Glutamatergic neuron (in vitro differentiated cells): ENCODE measurements around the gene AKAP11. TPM values are rescaled to one million over a fixed set of nuclear protein-coding genes. Genes with fewer than 3 reads are reported as not detected.
A peak's percentile ranks its signal among the peaks of the same experiment; 100 is the strongest.

Experiments
- DNase-seq: peaks from one replicate; pipeline ENCODE4 v3.0.0; 2022
- H3K27ac Mint-ChIP-seq: one replicate; pipeline ENCODE4 v1.8.0; 2020; ENCODE audit warnings: mild to moderate bottlenecking, mixed read lengths, inconsistent platforms; ENCODE audit not compliant: unreplicated experiment
- H3K27me3 Mint-ChIP-seq: one replicate; pipeline ENCODE4 v1.8.0; 2020; ENCODE audit warnings: mild to moderate bottlenecking, moderate library complexity, mixed read lengths, inconsistent platforms; ENCODE audit not compliant: unreplicated experiment
- H3K36me3 Mint-ChIP-seq: one replicate; pipeline ENCODE4 v1.8.0; 2020; ENCODE audit warnings: mild to moderate bottlenecking, mixed read lengths, inconsistent platforms; ENCODE audit not compliant: unreplicated experiment
- H3K4me1 Mint-ChIP-seq: one replicate; pipeline ENCODE4 v1.8.0; 2020; ENCODE audit warnings: mild to moderate bottlenecking, low read depth, mixed read lengths, inconsistent platforms; ENCODE audit not compliant: unreplicated experiment
- H3K4me3 Mint-ChIP-seq: one replicate; pipeline ENCODE4 v1.8.0; 2020; ENCODE audit warnings: mild to moderate bottlenecking, mixed read lengths, inconsistent platforms; ENCODE audit not compliant: unreplicated experiment
- H3K9me3 Mint-ChIP-seq: one replicate; pipeline ENCODE4 v1.8.0; 2020; ENCODE audit warnings: mild to moderate bottlenecking, moderate library complexity, mixed read lengths, inconsistent platforms; ENCODE audit not compliant: unreplicated experiment
- CTCF ChIP-seq: fragments of 200-600 bp; sonication (generic); IDR thresholded peaks from one replicate; pipeline ENCODE4 v1.5.0; 2021; ENCODE audit not compliant: partially characterized antibody, unreplicated experiment
- total RNA-seq: library from RNA; stranded (reverse); fragmentation: NEBNext Ultra II Directional; extraction: Animal tissue kit (Norgen Biotek cat#: 25700); gene quantifications from one replicate; pipeline ENCODE4 v1.2.1, GENCODE V29; 2021; ENCODE audit not compliant: unreplicated experiment

Gene AKAP11
- total RNA-seq, 1 donor from 2014 or later = 33.2 TPM

- Mint-ChIP-seq H3K27ac (no peak overlapping the region), H3K9me3 (no peaks in the 10 kb centered on the region), H3K4me3 (no peak overlapping the region), H3K4me1 (no peaks in the 10 kb centered on the region), H3K27me3 (no peaks in the 10 kb centered on the region), H3K36me3 (no peaks in the 10 kb centered on the region)
- no peak for DNase-seq
- no peak for TF ChIP-seq CTCF
Measured at GRCh38 chr13:42312817-42313431, 41.0 kb downstream of the AKAP11 start.

- Mint-ChIP-seq H3K36me3 (no peaks in the 10 kb centered on the region), H3K27me3 (no peaks in the 10 kb centered on the region)
Measured at GRCh38 chr13:42318570-42318969, 46.6 kb downstream of the AKAP11 start.

GRCh38 chr13:42320375-42320787, 48.4 kb downstream of the AKAP11 start:
- H3K27ac Mint-ChIP-seq = peak overlapping the region; percentile 74
- no peaks in the 10 kb centered on the region for H3K36me3 Mint-ChIP-seq
- H3K9me3 Mint-ChIP-seq = no peaks in the 10 kb centered on the region
- H3K27me3 Mint-ChIP-seq = no peaks in the 10 kb centered on the region
- peak; percentile 20 for DNase-seq
- peaks cover 10% of the 10 kb centered on the region for H3K4me1 Mint-ChIP-seq
- no peak overlapping the region for H3K4me3 Mint-ChIP-seq
- TF ChIP-seq CTCF = no peak

More at GRCh38 chr13:42318570-42318969, 46.6 kb downstream of the AKAP11 start:
- DNase-seq = no peak
- Mint-ChIP-seq H3K9me3 (no peaks in the 10 kb centered on the region), H3K27ac (no peak overlapping the region), H3K4me3 (no peak overlapping the region), H3K4me1 (peaks cover 10% of the 10 kb centered on the region)
- TF ChIP-seq CTCF = no peak

GRCh38 chr13:42322806-42323205, 50.9 kb downstream of the AKAP11 start:
- no peak for TF ChIP-seq CTCF
- H3K4me3 Mint-ChIP-seq = no peak overlapping the region

GRCh38 chr13:42324704-42325103, 52.8 kb downstream of the AKAP11 start:
- TF ChIP-seq CTCF = no peak
- H3K4me3 Mint-ChIP-seq = no peak overlapping the region
- H3K36me3 Mint-ChIP-seq = no peaks in the 10 kb centered on the region
- peaks cover 5% of the 10 kb centered on the region for H3K4me1 Mint-ChIP-seq
- H3K27me3 Mint-ChIP-seq = no peaks in the 10 kb centered on the region
- no peak for DNase-seq
- no peak overlapping the region for H3K27ac Mint-ChIP-seq
- H3K9me3 Mint-ChIP-seq = no peaks in the 10 kb centered on the region

More at GRCh38 chr13:42322806-42323205, 50.9 kb downstream of the AKAP11 start:
- Mint-ChIP-seq H3K9me3 (no peaks in the 10 kb centered on the region), H3K4me1 (peaks cover 10% of the 10 kb centered on the region), H3K27ac (no peak overlapping the region), H3K36me3 (no peaks in the 10 kb centered on the region), H3K27me3 (no peaks in the 10 kb centered on the region)
- no peak for DNase-seq
